Stimulated activated CD4-positive, alpha-beta T cell treated with anti-CD3 and anti-CD28 coated beads, Interleukin-4, amount 100 ng/mL, for 4 hours (primary cell): ENCODE measurements around the gene SPSB1.
A peak's percentile ranks its signal among the peaks of the same experiment; 100 is the strongest.

Source experiments
- DNase-seq, 2 experiments: peaks; one replicate each; pipeline ENCODE4 v3.0.0-alpha.2; 2020

The SPSB1 gene

GRCh38 chr1:9397997-9398526 is 105.4 kb downstream of the SPSB1 start:
- DNase-seq, result no peak

- DNase-seq, result no peak
Measured at GRCh38 chr1:9399510-9400424, 107.1 kb downstream of the SPSB1 start.

- DNase-seq, result no peak
Measured at GRCh38 chr1:9400425-9401079, 107.9 kb downstream of the SPSB1 start.

GRCh38 chr1:9401080-9401453 is 108.4 kb downstream of the SPSB1 start:
- no peak for DNase-seq

GRCh38 chr1:9402256-9402616 is 109.5 kb downstream of the SPSB1 start:
- no peak for DNase-seq

GRCh38 chr1:9402717-9403225 is 110.1 kb downstream of the SPSB1 start:
- DNase-seq, result no peak

GRCh38 chr1:9404117-9404914 is 111.6 kb downstream of the SPSB1 start:
- DNase-seq, result no peak

GRCh38 chr1:9406111-9406510 is 113.4 kb downstream of the SPSB1 start:
- DNase-seq, result no peak

GRCh38 chr1:9410737-9411297 is 118.1 kb downstream of the SPSB1 start:
- no peak for DNase-seq

GRCh38 chr1:9413071-9413876 is 120.6 kb downstream of the SPSB1 start:
- DNase-seq, result peak; percentile 47 to 55

GRCh38 chr1:9413877-9414213 is 121.2 kb downstream of the SPSB1 start:
- no peak for DNase-seq

- no peak for DNase-seq
Measured at GRCh38 chr1:9416506-9416905, 123.8 kb downstream of the SPSB1 start.

GRCh38 chr1:9416918-9417500 is 124.3 kb downstream of the SPSB1 start:
- no peak for DNase-seq

GRCh38 chr1:9417695-9418094 is 125.0 kb downstream of the SPSB1 start:
- no peak for DNase-seq

- DNase-seq, result no peak
Measured at GRCh38 chr1:9418851-9419250, 126.2 kb downstream of the SPSB1 start.
